GM23248 (cell line): Measurements from ENCODE around the gene BACE1-AS. TPM values are rescaled to one million over a fixed set of nuclear protein-coding genes. Genes with fewer than 3 reads are reported as not detected.

Experiments used
- DNase-seq: peaks from one replicate; pipeline ENCODE4 v3.0.0-alpha.2; 2015
- H2AFZ ChIP-seq: fragments of 200-600 bp; sonication (generic); 2 replicates; pipeline ENCODE4 v1.6.1; 2016; ENCODE audit warnings: antibody characterized with exemption
- H3F3A ChIP-seq: fragments of 200-600 bp; sonication (generic); 2 replicates; pipeline ENCODE4 v1.6.1; 2016; ENCODE audit warnings: mild to moderate bottlenecking, antibody characterized with exemption, mixed run types; ENCODE audit not compliant: insufficient read depth
- H3K27ac ChIP-seq: fragments of 200-600 bp; sonication (generic); 2 replicates; pipeline ENCODE4 v1.5.1; 2016; ENCODE audit warnings: mild to moderate bottlenecking
- H3K27me3 ChIP-seq: fragments of 200-600 bp; sonication (generic); replicated peaks from 2 replicates; pipeline ENCODE4 v1.6.1; 2016; ENCODE audit warnings: mild to moderate bottlenecking; ENCODE audit not compliant: insufficient read depth
- H3K36me3 ChIP-seq: fragments of 200-600 bp; sonication (generic); 2 replicates; pipeline ENCODE4 v1.6.1; 2016; ENCODE audit warnings: low read depth, mild to moderate bottlenecking
- H3K4me1 ChIP-seq: fragments of 200-600 bp; sonication (generic); 2 replicates; pipeline ENCODE4 v1.6.1; 2016; ENCODE audit warnings: mild to moderate bottlenecking; ENCODE audit not compliant: insufficient read depth
- H3K4me2 ChIP-seq: fragments of 200-600 bp; sonication (generic); one replicate; pipeline ENCODE4 v1.6.1; 2016; ENCODE audit warnings: mild to moderate bottlenecking; ENCODE audit not compliant: unreplicated experiment
- H3K4me3 ChIP-seq: fragments of 200-600 bp; sonication (generic); 2 replicates; pipeline ENCODE4 v1.5.1; 2016; ENCODE audit warnings: mild to moderate bottlenecking
- H3K79me2 ChIP-seq: fragments of 200-600 bp; sonication (generic); 2 replicates; pipeline ENCODE4 v1.6.1; 2016; ENCODE audit warnings: mild to moderate bottlenecking; ENCODE audit not compliant: insufficient read depth
- H3K9ac ChIP-seq: fragments of 200-600 bp; sonication (generic); 2 replicates; pipeline ENCODE4 v1.6.1; 2016; ENCODE audit warnings: mild to moderate bottlenecking
- H3K9me2 ChIP-seq: fragments of 200-600 bp; sonication (generic); 2 replicates; pipeline ENCODE4 v1.6.1; 2016; ENCODE audit warnings: mixed run types, mild to moderate bottlenecking, moderate library complexity; ENCODE audit not compliant: insufficient read depth
- H3K9me3 ChIP-seq: fragments of 200-600 bp; sonication (generic); one replicate; pipeline ENCODE4 v1.6.1; 2017; ENCODE audit warnings: low read depth
- H4K20me1 ChIP-seq: fragments of 200-600 bp; sonication (generic); 2 replicates; pipeline ENCODE4 v1.6.0; 2016; ENCODE audit not compliant: insufficient read depth
- EZH2 ChIP-seq: fragments of 200-600 bp; sonication (generic); IDR thresholded peaks from 2 replicates; pipeline ENCODE4 v1.6.1; 2018; ENCODE audit warnings: antibody characterized with exemption, mild to moderate bottlenecking; ENCODE audit not compliant: insufficient read depth, poor library complexity, severe bottlenecking
- EZH2phosphoT487 ChIP-seq: fragments of 200-600 bp; sonication (generic); IDR thresholded peaks from 2 replicates; pipeline ENCODE4 v1.6.1; 2018; ENCODE audit warnings: antibody characterized with exemption, moderate library complexity, mild to moderate bottlenecking, low read depth; ENCODE audit not compliant: insufficient read depth
- WGBS, 2 experiments: methylation state at CpG; one replicate each; pipeline ENCODE4 v1.1.6; 2015 to 2017; ENCODE audit warnings: low lambda C conversion rate in 2 of 2, low coverage in 1 of 2; ENCODE audit errors: missing lambda C conversion rate in 2 of 2; 5-methylcytosine and 5-hydroxymethylcytosine counted together
- in situ Hi-C: fragments of 300-500 bp; cut with MboI; formaldehyde crosslinking; loops from 2 replicates; pipeline ENCODE4 v1.15.0; 2020
- polyA plus RNA-seq: library from polyadenylated mRNA; unstranded; fragments of >200 nt; fragmentation: Nextera tagmentation; extraction: Ambion mirVana; gene quantifications from 2 replicates; pipeline ENCODE4 v1.2.1, GENCODE V29; 2016
- total RNA-seq: library from RNA; depleted of rRNA; stranded (reverse); fragments of >200 nt; shearing (Covaris generic); gene quantifications from 2 replicates; pipeline ENCODE4 v1.2.3, GENCODE V29; 2014

BACE1-AS gene
- total and polyA plus RNA-seq, 2 experiments from 2014 or later, result 1.5 to 6.6 TPM

DNA sequence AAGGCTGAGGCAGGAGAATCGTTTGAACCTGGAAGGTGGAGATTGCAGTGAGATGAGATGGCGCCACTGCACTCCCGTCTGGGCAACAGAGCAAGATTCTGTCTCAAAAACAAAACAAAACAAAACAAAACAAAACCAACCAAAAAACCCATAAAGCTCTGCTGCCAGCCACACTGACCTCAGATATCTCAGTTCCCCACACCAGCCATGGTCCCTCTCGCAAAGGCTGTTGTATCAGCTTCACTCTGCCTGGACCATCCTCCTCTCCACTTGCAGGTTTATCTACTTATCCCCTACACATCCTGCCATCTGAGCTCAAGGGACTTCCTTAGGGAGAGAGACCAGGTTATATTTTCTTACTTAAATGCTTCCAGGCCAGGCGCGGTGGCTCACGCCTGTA lies 11.1 kb downstream of the BACE1-AS start:
- no peaks in the 10 kb centered on the region for H3K36me3 ChIP-seq
- DNase-seq, result no peak
- peaks cover 12% of the 10 kb centered on the region for H3K4me1 ChIP-seq
- WGBS, 2 experiments, result 85 to 100% methylated on average over 6 to 7 of the region's 7 CpGs
- H3K4me2 ChIP-seq, result no peak overlapping the region
- H3K9ac ChIP-seq, result no peak overlapping the region
- no peaks in the 10 kb centered on the region for H3K9me3 ChIP-seq
- no peak overlapping the region for H3K4me3 ChIP-seq
- H3K27ac ChIP-seq, result no peak overlapping the region
- no peaks in the 10 kb centered on the region for H4K20me1 ChIP-seq
- H3K9me2 ChIP-seq, result no peaks in the 10 kb centered on the region
- TF ChIP-seq EZH2phosphoT487 (no peak), EZH2 (no peak)
- 0 out of 2 replicates have a peak, but pooled peaks cover 3% of the 10 kb centered on the region for H3K79me2 ChIP-seq
- no peaks in the 10 kb centered on the region for H3K27me3 ChIP-seq
- no peak overlapping the region for H2AFZ ChIP-seq
- no peaks in the 10 kb centered on the region for H3F3A ChIP-seq
- in situ Hi-C loops, result no loop called here

DNA sequence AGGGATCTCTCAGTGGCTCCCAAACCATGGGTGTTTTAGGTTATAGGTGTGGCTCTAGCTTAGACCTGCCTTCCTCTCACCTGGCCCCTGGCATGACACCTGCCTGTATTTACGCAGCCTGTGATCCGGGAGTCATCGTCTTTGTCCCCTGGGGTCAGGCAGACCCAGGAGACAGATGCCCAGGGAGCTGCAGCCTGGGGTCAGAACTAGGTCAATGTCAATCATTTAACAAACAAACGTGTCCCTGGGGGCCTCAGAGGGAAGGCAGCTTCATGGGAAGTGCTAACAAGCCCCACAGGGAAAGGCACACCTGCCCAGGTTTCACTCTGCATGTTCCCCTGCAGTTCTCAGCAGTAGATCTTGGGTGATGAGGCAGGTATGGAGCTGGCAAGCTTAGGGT lies 12.0 kb downstream of the BACE1-AS start:
- in situ Hi-C loops, result no loop called here
- DNase-seq, result no peak
- H3K4me2 ChIP-seq, result no peak overlapping the region
- no peaks in the 10 kb centered on the region for H3K9me3 ChIP-seq
- H3K79me2 ChIP-seq, result 0 out of 2 replicates have a peak, but pooled peaks cover 3% of the 10 kb centered on the region
- H2AFZ ChIP-seq, result no peak overlapping the region
- no peaks in the 10 kb centered on the region for H3F3A ChIP-seq
- H3K27me3 ChIP-seq, result no peaks in the 10 kb centered on the region
- no peaks in the 10 kb centered on the region for H3K36me3 ChIP-seq
- H3K9ac ChIP-seq, result no peak overlapping the region
- 67 to 69% methylated on average over 4 of the region's 4 CpGs for WGBS, 2 experiments
- TF ChIP-seq EZH2 (no peak), EZH2phosphoT487 (no peak)
- no peak overlapping the region for H3K27ac ChIP-seq
- H4K20me1 ChIP-seq, result no peaks in the 10 kb centered on the region
- peaks cover 12% of the 10 kb centered on the region for H3K4me1 ChIP-seq
- H3K9me2 ChIP-seq, result no peaks in the 10 kb centered on the region
- no peak overlapping the region for H3K4me3 ChIP-seq

DNA sequence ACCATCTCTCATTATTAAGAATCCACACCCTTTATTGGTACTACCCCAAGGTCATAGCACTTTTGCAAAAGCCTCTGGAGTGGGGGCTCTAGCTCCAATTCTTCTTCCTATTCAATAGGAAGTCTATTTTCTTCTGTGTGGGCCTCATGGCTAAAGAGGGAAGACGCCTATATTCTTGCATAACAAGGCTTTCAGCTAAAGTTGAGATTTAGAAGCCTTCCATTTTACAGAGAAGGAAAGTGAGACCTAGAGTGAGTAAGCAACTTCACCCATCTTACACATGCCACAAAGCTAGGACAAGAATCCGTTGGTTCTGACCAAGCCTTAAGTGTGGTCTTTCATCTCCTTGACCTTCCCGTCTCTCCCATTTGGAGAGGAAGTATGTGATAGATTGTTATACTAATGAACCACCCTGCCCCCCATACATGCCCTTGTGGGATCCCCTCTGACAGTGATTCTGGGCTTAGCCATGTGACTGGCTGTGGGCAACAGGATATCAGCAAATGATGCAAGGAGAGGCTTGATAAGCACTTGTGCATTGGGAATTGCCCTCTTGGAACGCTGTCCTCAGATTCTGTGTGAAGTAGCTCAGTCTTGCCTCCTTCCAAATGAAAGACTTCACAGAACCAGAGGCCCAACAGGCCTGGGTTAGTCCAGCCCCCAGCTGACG lies 12.6 kb downstream of the BACE1-AS start:
- Histone ChIP-seq H3K27me3 (no peaks in the 10 kb centered on the region), H3K9me3 (no peaks in the 10 kb centered on the region), H3F3A (no peaks in the 10 kb centered on the region), H3K36me3 (no peaks in the 10 kb centered on the region), H3K9me2 (no peaks in the 10 kb centered on the region), H3K79me2 (0 out of 2 replicates have a peak, but pooled peaks cover 3% of the 10 kb centered on the region), H3K4me3 (no peak overlapping the region), H3K9ac (no peak overlapping the region), H2AFZ (no peak overlapping the region), H3K27ac (no peak overlapping the region), H4K20me1 (no peaks in the 10 kb centered on the region), H3K4me2 (no peak overlapping the region), H3K4me1 (peaks cover 12% of the 10 kb centered on the region)
- in situ Hi-C loops, result no loop called here
- 96 to 97% methylated on average over 5 of the region's 5 CpGs for WGBS, 2 experiments
- DNase-seq, result no peak
- no peak for TF ChIP-seq EZH2
- TF ChIP-seq EZH2phosphoT487, result no peak

DNA sequence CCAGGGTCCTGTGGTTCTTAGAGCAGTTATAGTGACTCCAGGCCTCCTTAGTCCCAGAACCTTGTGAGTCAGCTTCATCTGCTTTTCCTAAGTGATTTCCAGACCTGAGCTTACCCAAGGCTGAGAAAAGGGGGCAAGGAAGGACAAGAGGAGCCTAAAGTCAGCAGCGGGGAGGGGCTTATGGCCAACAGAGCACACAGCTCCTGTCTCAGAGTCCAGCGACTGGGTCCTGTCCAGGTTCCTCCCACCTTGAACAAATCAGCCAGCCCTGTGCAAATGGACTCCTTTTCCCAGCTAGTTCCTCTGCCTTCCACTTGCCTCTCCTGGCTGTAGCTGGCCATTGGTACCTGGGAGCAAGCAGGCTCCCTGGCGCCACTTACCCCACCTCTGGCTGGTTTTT lies 14.0 kb downstream of the BACE1-AS start:
- peaks cover 3% of the 10 kb centered on the region; the same call in 1 of the 2 replicates for H3K79me2 ChIP-seq
- peaks cover 12% of the 10 kb centered on the region for H3K4me1 ChIP-seq
- H3F3A ChIP-seq, result no peaks in the 10 kb centered on the region
- no peaks in the 10 kb centered on the region for H3K27me3 ChIP-seq
- H3K9me3 ChIP-seq, result no peaks in the 10 kb centered on the region
- H3K9ac ChIP-seq, result no peak overlapping the region
- DNase-seq, result no peak
- TF ChIP-seq EZH2phosphoT487, result no peak
- TF ChIP-seq EZH2, result no peak
- H3K9me2 ChIP-seq, result no peaks in the 10 kb centered on the region
- WGBS, 2 experiments, result 97 to 100% methylated on average over 3 of the region's 3 CpGs
- H3K27ac ChIP-seq, result no peak overlapping the region
- in situ Hi-C loops, result no loop called here
- no peak overlapping the region for H2AFZ ChIP-seq
- H3K4me3 ChIP-seq, result no peak overlapping the region
- no peaks in the 10 kb centered on the region for H4K20me1 ChIP-seq
- H3K4me2 ChIP-seq, result no peak overlapping the region
- H3K36me3 ChIP-seq, result no peaks in the 10 kb centered on the region
